GM13976 (cell line): Measurements from ENCODE around the gene CANT1.

ENCODE experiments used
- DNase-seq: peaks from one replicate; pipeline ENCODE4 v3.0.0; 2012; ENCODE audit warnings: low spot score
- CTCF ChIP-seq: IDR thresholded peaks from 2 replicates; pipeline ENCODE4 v1.5.1; 2012; ENCODE audit warnings: borderline replicate concordance, mild to moderate bottlenecking; ENCODE audit not compliant: insufficient read depth; ENCODE audit errors: extremely low read depth, missing control alignments, control extremely low read depth
- in situ Hi-C: fragments of 300-500 bp; cut with MboI; formaldehyde crosslinking; loops from one replicate; pipeline ENCODE4 v1.12.0; 2022; ENCODE audit warnings: low sequenced_read_pairs, mixed read lengths, inconsistent platforms; ENCODE audit not compliant: unreplicated experiment

The CANT1 gene

GRCh38 chr17:79027925-79028491, 18.4 kb upstream of the CANT1 start:
- in situ Hi-C loops = no loop called here
- DNase-seq = no peak
- no peak for TF ChIP-seq CTCF

DNA sequence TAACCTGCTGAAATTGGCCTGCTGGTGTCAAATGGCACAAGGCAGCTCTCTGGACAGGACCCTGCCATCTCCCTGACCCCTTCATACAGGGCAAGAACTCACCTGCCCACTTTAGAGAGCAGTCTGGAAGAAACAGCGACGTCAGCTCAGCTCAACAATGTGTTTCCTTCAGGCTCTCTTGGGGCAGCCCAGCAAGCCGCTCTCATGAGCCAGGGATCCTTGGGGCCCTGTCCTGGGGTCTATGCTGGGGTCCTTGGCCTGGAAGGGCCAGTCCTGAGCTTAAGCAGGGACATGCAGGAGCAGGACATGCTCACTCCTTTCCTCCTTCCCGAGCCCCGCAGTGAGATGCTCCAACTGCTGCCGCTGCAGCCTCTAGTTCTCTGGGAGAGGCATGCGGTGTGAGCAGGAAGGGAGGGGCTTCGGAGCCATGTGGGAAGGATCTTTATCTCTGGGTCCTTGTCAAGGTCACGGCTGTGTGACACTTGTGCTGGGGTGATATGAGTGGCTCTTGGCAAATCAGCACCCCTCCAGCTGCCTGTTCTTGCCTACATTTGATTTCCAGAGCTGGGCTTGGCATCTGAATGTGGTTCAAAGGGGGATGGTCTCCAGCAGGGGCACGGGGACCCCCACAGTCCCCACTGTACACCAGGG, 17.8 kb upstream of the CANT1 start:
- in situ Hi-C loops = no loop called here
- no peak for TF ChIP-seq CTCF
- no peak for DNase-seq

DNA sequence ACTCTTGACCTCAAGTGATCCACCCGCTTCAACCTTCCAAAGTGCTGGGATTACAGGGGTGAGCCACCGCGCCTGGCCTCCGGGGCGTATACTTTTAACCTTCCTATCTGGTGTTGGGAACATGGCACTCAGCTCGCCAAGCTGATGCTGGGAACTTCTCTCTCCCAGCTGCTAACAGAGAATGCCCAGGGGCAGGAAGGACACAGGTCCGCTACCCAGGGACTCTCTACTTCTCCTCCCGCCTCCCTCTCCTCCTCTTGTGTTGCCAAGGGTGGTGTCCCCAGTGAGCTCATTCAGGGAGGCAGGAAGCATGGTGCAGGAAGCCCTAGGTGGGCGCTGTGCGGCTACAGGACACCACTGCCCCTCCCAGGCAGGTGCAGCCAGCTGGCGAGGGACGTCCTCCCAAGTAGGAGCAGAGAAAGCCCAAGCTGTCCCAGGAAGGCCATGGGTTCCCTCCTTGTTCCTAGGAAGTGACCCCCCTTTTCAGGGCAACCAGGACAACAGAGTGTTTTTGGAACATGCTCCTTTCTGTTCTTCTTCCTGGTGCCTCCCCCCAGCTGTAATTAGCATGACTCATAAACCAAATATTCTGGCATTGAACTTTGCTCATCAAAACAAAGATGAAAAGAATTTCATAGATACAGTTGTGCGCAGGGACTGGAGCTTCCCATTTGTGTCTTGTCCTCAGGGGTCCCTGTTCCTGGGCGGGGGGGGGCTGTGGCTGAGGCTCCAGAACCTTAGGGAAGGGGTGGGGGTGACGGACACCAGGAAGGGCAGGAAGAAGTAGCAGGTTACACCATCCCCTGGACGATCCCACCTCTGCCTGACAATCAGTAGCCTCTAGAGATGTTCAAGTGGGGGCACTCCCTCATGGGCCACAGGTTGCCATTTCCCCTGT, 17.1 kb upstream of the CANT1 start:
- TF ChIP-seq CTCF = no peak
- no peak for DNase-seq
- in situ Hi-C loops = no loop called here

DNA sequence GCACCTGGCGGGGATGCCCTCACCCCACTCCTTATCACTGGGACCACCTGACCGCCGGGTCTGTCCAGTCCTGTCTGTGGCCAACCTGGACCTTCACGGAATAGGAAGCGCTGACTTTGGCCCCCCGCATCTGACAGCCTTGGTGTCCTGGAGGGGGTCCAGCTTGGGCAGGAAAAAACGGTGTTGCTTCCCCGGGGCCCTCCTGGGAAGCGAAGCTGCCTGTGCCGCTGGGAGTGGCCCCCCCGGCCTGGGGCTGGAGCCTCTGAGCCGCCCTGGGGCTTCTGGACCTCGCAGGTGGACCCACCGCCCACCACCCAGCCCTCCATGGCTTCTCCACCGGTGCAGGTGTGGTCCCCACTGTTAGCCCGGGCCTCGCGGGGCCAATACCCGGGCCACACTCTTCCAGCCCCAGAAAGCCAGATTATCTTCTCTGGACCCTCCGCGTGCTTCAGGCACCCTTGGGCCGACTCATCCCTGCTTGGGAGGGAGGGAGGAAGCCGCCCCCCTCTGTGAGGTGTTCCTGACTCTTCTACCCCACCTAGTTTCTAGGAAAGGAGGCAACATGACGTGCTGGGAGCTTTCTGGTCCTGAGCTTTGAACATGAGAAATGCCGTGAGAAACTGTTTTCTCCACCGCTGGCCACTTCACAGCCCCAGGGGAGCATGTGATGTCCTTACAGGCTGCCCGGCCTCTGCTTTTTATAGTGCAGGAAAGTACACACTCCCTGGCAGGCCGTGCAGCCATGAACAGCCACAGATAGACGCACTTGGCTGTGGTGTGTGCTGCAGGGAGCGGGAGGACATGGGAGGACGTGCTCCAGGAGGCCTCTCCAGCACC, 15.6 kb upstream of the CANT1 start:
- no peak for TF ChIP-seq CTCF
- no peak for DNase-seq
- in situ Hi-C loops = no loop called here

GRCh38 chr17:79023886-79024771, 14.6 kb upstream of the CANT1 start, which contains the start of gene C1QTNF1:
Gene C1QTNF1, plus strand, starts transcription at chr17:79024169. Its CDS starts 19,800 bp downstream, at chr17:79043969.
- in situ Hi-C loops = no loop called here
- peak; percentile 75 for DNase-seq

More at GRCh38 chr17:79023886-79024771, 14.6 kb upstream of the CANT1 start, which contains the start of gene C1QTNF1:
- TF ChIP-seq CTCF = no peak
